Caki2 (cell line): ENCODE measurements around the gene EXPH5. TPM values are rescaled to one million over a fixed set of nuclear protein-coding genes. Genes with fewer than 3 reads are reported as not detected.
"Not testable (repeated sequence)": the region's sequence is repeated elsewhere in the genome, so short reads cannot be mapped to it uniquely, and the experiment has no call there.

Source experiments
- DNase-seq: peaks from one replicate; pipeline ENCODE4 v3.0.0-alpha.2; 2015; ENCODE audit warnings: low read depth
- in situ Hi-C: cut with HindIII; loops from 2 replicates; pipeline ENCODE4 v1.10.0; 2016; ENCODE audit warnings: low sequenced_read_pairs, low pct_unique_long_range_greater_than_20kb, mixed read lengths
- total RNA-seq: library from RNA; depleted of rRNA; stranded (reverse); fragments of >200 nt; shearing (Covaris generic); gene quantifications from 2 replicates; pipeline ENCODE4 v1.2.3, GENCODE V29; 2014; ENCODE audit warnings: low replicate concordance

EXPH5 gene
- total RNA-seq, 1 experiment from 2014 or later, result 2.0 TPM

DNA sequence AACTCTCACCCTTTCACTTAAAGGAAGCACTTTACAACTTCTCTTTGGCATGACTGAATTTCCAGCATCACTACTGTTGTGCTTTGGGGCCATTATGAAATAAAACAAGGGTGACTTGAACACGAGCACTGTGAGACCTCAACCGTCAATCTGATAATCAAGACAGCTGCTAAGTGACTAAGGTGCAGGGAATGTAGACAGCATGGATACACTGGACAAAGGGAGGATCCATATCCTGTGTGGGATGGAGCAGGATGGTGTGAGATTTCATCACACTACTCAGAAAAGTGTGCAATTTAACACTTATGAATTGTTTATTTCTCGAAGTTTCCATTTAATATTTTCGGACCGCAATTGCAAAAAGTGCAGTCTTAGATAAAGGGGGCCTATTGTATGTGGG is 16.1 kb upstream of the EXPH5 start:
- peak; percentile 33 for DNase-seq
- in situ Hi-C loops, result no loop called here

DNA sequence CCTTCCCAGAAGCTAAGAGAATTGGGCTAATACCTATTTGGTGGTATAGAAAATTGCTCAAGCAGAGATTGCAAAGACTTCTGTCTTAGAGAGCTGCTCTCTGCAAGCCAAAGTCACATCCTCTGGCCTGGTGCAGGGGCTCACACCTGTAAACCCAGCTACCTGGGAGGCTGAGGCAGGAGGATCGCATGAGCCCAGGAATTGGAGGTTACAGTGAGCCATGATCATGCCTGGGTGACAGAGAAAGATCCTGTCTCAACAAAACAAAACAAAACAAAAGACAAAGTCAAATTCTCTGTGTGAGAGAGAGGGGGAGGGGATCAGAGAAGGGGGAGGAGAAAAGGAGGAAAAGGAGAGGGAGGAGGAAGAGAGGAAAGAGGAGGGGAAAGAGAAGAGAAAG is 15.0 kb upstream of the EXPH5 start:
- in situ Hi-C loops, result no loop called here
- DNase-seq, result no peak

DNA sequence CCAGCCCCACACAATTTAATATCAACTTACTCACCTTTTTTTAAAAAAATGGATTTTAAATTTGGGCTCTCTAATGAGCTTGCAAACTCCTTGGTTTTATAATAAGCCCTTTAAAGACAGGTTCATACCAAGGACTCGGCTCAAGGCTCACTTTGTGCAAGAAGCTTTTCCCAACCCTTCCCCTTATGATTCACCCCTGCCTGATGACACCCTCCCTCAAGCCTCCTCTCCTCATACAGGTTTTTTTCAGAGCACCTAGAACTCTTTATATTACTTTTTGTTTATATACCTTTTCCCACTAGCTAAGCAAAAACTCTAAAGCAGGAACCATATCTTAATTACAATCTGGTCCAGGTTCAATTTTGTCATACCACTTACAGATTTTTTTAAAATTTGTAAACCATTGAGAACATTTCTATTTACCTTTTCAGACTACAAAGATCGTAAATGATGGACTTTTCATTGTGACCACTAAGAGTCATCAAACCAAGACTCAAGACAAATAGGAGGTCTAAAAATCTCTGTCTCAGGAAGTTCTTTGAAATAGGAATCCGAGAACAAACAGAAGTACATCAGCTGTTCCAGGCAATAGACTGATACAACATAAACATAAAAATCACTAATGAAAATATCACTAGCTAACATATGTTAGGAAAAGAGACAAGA is 13.1 kb upstream of the EXPH5 start:
- no peak for DNase-seq

DNA sequence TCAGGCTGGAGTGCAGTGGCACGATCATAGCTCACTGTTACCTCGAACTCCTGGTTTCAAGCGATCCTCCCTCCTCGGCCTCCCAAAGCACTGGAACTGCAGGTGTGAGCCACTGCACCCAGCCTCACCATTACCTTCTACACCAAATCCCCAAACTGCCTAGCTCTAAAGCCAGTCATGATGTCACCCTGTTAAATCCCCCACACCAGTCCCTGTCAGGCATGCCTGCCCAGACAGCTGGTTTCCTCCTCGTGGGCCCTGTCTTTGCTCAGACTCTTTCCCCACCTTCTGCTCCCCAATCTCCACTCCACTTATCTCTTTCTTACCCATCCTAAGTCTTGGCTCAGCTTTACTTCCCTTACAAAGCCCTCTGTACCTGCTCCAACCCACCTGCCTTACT is 12.5 kb upstream of the EXPH5 start:
- in situ Hi-C loops, result no loop called here
- no peak for DNase-seq

More for the DNA sequence above, 13.1 kb upstream of the EXPH5 start:
- in situ Hi-C loops, result no loop called here

DNA sequence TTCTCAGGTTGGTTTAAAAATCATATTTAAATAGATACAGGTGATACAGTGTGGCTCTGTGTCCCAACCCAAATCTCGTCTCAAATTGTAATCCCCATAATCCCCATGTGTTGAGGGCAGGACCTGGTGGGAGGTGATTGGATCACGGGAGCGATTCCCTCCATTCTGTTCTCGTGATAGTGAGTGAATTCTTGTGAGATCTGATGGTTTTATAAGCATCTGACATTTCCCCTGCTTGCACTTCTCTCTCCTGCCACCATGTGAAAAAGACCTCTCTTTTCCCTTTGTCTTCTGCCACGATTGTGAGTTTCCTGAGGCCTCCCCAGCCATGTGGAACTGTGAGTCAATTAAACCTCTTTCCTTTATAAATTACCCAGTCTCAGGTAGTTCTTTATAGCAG is 9.2 kb upstream of the EXPH5 start:
- DNase-seq, in situ Hi-C loops: not testable (repeated sequence)

DNA sequence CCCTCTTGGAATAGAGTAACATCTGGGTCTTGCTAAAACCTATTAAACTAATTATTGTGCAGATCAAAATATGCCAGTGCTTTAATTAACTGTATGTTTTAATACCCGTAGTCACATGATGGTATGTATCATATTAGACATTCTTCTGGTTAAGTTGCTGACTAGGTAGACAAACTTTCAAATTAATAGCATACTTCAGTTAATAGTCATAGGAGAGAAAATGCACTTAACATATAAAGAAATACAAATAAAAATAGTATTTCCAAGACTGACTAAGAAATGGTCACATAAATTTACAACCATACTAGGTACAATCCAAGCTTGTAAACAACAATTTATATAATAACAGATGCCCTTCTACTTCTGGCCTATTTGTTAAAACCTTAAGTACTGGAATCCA is 7.6 kb upstream of the EXPH5 start:
- in situ Hi-C loops, result no loop called here
- no peak for DNase-seq

DNA sequence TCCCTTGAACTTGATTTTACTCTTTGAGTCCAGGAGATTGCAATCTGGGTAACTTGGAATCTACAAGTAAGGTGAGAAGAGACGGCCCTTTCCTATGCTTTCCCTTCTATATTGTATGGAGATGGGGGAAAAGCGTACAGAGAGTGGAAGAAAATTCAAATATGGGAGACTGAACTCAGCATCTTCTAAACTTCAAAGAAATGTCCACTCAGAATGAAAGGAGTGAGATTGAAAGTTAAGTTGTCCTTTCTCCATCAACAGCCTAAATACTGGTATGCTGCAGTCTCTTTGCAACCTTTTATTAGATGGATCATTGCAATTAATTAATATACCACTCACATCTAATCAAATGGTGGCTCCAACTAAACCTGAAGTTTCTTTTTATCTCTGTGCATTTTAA is 6.4 kb upstream of the EXPH5 start:
- in situ Hi-C loops, result no loop called here
- no peak for DNase-seq

DNA sequence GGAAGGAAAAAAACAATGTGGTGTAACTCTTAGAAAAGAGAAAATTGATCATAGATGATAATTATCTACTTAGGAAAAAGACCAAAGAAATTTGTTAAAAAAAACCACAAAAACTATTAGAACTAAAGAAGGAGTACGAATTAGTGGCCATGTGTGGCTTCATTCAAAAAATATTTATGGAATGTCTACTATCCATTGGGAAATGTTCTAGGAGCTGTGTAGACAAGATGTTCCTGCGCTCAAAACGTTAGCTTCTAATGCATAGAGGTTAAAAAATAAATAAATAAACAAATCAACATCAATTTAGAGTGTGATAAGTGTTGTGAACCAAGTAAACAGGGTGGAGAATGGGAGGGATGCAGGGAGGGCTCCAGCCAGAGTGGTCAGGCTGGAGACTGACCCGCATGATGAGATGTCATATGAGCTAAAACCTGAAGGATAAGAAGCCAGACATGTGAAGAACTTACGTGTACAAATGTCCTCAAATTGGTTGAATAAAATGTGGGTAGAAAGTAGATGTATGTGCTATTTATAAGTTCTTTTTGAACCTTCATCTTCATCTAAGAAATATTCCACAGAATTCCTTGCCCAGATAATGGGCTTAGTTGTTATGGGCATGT is 4.3 kb upstream of the EXPH5 start:
- in situ Hi-C loops, result no loop called here
- DNase-seq, result no peak

DNA sequence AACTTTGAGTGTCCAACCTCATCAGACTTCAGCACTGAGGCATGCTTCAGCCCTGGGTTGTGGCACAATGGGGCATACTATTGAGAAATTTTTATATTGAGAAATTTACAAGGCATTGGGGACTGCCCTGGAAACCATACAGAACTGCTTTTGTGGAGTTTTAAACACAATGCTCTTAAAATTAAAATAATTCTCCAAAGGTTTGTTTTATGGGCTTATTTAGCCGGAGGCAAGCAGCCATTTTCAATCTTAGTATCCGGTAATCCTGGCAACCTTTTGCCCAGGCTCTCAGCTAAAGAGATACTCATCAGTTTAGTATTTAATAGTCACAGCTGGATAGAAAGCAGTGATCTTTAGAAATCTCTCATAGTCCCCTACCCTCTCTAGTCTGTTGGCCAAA is 3.1 kb upstream of the EXPH5 start:
- in situ Hi-C loops, result no loop called here
- no peak for DNase-seq

DNA sequence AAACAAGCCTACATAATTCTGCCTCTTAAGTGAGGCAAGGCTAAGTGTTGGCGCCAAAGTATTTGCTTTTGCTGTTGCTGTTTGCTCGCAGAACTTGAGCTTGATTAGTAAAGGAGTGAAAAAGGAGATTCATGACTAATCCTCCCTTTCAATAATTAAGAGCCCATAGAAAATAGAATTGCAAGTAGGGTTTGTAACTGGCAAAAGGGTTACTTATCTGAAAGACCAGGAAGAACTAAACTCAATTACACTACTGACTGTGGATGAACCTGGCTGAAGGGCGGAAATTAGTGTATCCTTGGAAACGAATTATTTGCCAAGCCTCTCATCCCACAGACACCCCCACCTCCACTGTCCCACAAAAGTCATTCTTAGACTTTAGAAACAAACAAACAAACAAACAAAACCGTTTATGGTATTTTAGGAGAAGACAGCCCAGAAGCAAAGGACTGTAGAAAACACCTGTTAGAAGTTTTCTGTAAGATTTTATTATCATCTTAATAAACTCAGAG is 411 bp upstream of the EXPH5 start:
- no peak for DNase-seq

DNA sequence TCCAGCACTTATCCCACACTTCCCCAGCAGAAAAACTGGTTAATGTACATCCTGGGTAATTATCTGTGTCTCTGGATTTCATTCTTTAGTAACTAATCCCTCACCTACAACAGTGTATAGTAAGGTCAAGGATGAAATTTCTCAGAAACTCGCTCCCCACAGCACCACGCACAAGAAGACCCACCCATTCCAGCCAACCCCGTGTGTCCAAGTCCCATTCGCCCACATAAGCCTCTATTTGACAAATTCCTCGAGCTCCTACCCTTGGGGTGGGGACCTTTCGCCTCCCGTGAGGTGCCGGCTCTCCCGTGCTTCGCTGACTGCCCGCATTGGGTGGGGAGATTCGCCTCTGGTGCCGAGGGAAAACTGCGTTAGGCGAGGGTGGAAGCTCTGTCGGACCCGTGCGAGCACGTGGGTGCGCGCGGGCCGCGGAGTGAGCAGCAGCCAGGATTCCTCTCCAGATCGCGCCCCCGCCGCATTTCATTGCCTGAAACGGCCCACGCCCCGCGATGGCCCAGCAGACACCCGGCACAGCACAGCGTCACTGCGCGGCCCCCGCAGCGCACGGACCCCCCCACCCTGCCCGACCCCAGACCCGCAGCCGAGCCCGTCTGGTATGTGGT is 866 bp downstream of the EXPH5 start:
- DNase-seq, result peak; percentile 21
- in situ Hi-C loops, result no loop called here

More for the DNA sequence above, 411 bp upstream of the EXPH5 start:
- in situ Hi-C loops, result no loop called here

DNA sequence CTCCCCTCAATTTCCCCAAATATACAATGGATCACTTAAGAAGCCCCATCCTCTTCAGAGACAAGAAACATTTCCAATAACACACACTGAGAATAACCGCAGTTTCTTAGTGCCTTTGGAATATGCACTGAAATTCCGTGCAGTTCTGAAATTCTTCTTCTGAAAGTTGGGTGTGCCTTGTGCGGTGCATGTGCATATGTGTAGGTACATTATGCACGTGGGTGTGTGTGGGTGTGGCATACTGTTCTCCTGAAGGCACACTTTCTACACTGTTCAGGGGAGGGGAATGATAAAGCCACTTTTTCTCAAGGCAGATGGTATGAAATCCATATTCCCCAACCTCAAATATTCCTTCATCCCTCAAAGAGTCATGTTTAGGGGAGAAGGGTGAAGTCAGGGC is 1.7 kb downstream of the EXPH5 start:
- no peak for DNase-seq
- in situ Hi-C loops, result no loop called here

DNA sequence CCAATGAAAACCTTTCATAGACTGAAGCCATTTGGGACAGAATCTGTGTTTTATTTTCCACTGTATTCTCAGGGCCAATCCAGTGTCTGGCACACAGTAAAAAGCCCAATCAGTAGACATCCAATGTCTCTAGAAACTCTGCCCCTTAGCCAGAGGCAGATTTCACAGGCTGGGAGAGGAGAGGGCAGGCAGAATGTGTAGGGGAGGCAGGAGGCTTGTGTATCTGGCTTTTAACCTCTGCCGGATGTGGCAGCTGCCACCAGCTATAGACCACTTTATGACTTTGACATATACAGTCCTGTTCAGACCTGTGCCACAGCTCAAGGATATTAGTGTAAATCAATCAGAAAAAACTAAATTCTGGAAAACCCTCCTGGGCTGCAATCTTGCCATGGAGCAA is 4.4 kb downstream of the EXPH5 start:
- DNase-seq, result no peak
- in situ Hi-C loops, result no loop called here

DNA sequence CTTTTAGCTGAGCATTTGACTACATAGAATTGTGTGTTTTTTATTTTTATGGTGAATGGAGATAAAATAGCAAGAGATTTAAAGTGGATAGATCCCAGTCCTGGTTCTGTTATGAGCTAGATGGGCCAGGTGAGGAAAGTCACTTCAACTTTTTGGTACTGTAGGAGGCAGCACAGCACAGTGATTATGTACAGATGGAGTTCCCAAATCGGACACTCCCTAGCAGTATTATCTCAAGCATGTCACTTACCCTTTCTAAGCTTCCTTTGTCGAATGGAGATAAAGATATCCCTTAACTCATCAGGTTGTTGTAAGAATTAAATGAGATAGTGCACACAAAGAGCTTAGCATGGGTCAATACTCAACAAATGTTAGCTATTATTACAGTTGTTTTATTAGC is 5.3 kb downstream of the EXPH5 start:
- no peak for DNase-seq
- in situ Hi-C loops, result no loop called here

DNA sequence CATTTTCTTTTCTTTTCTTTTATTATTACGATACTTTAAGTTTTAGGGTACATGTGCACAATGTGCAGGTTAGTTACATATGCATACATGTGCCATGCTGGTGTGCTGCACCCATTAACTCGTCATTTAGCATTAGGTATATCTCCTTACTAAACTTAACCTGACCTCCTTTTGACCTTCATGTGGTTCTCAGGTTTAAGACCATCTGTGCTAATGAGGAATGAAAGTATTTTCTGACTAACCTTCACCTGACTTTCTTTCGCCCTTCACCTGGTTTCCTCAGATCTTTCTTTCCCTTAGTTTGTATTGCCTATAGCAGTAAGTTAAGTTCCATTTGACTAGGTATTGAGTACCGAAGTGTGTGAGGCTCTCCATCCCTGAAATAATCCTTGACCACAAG is 6.5 kb downstream of the EXPH5 start:
- in situ Hi-C loops, result no loop called here
- DNase-seq, result no peak

DNA sequence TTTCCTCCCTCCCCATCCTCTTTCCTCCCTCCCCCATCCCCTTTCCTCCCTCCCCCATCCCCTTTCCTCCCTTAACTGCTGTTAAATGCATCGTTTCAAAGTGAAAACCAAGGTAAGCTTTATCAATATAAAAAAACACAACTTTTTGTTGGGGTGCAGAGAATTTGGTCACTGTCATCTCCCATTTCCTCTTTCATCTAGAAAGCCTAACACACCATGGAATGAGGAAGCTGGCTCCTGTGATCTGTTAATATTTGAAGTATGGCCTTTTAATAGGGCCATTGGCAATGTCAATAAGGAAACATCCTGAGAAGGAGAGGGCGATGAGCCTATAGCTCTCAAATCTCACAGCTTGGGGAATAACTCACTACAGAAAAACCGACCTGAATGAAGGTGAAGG is 7.0 kb downstream of the EXPH5 start:
- in situ Hi-C loops, result no loop called here
- DNase-seq, result no peak

DNA sequence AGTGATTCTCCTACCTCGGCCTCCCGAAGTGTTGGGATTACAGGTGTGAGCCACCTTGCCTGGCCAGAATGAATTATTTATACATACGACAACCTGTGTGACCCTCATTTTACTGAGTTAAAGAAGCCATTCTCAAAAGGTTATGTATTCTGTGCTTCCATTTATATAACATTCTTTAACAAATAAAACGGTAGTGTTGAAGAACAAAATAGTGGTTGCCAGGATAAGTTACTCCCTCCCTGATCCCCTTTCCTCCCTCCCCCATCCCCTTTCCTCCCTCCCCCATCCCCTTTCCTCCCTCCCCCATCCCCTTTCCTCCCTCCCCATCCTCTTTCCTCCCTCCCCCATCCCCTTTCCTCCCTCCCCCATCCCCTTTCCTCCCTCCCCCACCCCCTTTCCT is 7.4 kb downstream of the EXPH5 start:
- DNase-seq, in situ Hi-C loops: not testable (repeated sequence)

DNA sequence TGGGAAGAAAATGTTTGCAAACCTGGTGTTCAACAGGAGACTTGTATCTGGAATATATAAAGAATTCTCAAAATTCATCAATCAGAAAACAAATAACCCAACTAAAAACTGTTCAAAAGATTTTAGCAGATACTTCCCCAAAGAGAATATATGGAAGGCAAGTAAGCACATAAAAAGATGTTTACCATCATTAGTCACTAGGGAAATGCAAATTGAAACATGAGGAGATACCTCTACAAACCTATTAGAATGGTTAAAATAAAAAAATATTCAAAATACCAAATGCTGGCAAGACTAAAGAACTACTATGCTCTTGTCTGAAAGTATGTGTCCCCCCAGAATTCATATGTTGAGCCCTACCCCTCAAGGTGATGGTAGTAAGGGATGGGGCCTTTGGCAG is 8.6 kb downstream of the EXPH5 start:
- in situ Hi-C loops, result no loop called here
- DNase-seq, result no peak

DNA sequence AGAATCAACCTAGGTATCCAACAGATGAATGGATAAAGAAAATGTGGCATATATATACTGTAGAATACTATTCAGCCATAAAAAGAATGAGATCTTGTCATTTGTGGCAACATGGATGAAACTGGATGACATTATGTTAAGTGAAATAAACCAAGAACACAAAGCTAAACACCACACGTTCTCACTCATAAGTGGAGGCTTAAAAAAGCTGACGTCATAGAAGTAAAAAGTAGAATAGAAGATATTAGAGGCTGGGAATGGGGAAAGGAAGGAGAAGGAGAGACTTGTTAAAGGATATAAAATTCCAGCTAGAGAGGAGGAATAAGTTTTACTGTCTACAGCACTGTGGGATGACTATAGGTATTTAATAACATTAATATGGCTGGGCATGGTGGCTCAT is 12.9 kb downstream of the EXPH5 start:
- in situ Hi-C loops, result no loop called here

DNA sequence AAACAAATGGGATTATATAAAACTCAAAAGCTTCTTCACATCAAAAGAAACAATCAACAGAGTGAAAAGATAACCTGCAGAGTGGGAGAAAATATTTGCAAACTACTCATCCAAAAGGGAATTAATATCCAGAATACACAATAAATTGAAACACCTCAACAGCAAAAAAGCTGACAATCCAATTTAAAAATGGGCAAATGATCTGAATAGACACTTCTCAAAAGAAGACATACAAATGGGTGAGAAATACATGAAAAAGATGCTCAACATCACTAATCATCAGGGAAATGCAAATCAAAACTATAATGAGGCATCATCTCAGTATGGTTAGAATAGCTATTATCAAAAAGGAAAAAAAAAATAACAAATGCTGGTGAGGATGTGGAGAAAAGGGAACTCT is 13.5 kb downstream of the EXPH5 start:
- no peak for DNase-seq
- in situ Hi-C loops, result no loop called here

More for the DNA sequence above, 12.9 kb downstream of the EXPH5 start:
- DNase-seq, result no peak
